T-helper 2 cell treated with Interferon-gamma antibody and Interleukin-4, amounts not matched to agents 5 μg/mL and 100 μg/mL, for 36 hours (primary cell): ENCODE results near the gene F8A2.

Experiments used
- DNase-seq: peaks from one replicate; pipeline ENCODE4 v3.0.0; 2021; ENCODE audit warnings: low spot score
- H3K27ac Mint-ChIP-seq: one replicate; pipeline ENCODE4 v1.8.0; 2021; ENCODE audit warnings: mild to moderate bottlenecking, mixed read lengths
- H3K27me3 Mint-ChIP-seq: one replicate; pipeline ENCODE4 v1.8.0; 2021; ENCODE audit warnings: low read depth, mixed read lengths
- H3K36me3 Mint-ChIP-seq: one replicate; pipeline ENCODE4 v1.8.0; 2021; ENCODE audit warnings: low read depth, mixed read lengths
- H3K4me1 Mint-ChIP-seq: one replicate; pipeline ENCODE4 v1.8.0; 2021; ENCODE audit warnings: low read depth, mixed read lengths
- H3K4me3 Mint-ChIP-seq: one replicate; pipeline ENCODE4 v1.8.0; 2022; ENCODE audit warnings: mild to moderate bottlenecking, moderate library complexity, mixed read lengths
- H3K9me3 Mint-ChIP-seq: one replicate; pipeline ENCODE4 v1.8.0; 2021; ENCODE audit warnings: mixed read lengths

F8A2 gene

DNA sequence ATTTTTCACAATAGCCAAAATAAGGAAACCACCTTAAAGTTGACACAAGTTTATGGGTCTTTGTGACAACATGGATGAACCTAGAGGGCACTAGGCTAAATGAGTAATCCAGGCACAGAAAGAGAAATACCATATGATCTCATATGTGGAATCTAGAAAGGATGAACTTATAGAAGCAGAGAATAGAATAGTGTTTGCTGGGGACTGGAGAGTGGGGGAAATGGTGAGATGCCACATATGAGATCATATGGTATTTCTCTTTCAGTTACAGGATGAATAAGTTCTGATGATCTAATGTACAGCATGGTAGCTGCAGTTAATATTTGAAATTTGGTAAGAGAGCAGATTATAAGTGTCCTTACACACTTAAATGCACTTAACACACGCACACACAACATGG lies 35.9 kb downstream of the F8A2 start:
- Mint-ChIP-seq H3K4me3 (no peak overlapping the region), H3K27ac (no peak overlapping the region), H3K36me3 (no peaks in the 10 kb centered on the region), H3K4me1 (no peaks in the 10 kb centered on the region), H3K27me3 (no peaks in the 10 kb centered on the region), H3K9me3 (no peaks in the 10 kb centered on the region)
- no peak for DNase-seq
